Measurements from ENCODE around the gene PRUNE1.

PRUNE1 gene

DNA sequence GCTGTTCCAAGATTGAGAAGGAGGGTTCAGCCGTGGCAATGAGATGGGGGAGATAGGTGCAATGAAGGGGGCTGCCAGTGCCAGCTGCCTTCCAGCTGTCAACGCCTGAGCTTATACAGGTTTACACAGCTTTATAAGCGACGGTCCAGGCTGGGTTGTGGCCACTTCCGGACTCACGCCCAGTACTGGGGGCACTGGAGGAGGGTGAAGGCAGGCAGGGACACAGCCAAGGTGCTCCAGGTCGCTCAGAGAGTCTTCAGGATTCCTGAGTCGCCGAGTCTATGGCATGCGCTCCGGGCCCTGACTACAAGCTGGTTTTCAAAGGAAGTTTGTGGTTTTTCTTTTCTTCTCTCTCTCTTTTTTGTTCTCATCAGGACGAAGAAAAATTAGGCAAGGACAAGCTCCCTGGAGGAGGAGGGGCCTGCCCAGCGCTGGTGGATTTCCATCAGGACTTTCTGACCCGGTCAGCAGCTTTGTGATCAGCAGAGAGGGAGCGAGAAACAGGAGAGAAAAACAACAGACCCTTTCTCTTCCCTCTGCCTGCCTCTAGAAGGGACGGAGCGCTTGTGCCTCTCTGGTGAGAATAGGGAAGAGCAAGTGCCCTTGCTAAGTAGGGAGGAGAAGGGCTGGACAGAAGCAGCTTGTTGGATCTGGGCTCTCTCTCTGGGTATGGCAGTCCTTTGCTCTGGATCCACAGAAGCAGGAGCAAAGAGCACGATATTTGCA, 1.8 kb upstream of the PRUNE1 start, which contains the start of gene MINDY1:
Gene MINDY1 (minus strand): TSS at position 576 of the 726 bp plus-strand sequence. CDS start 4,285 bp downstream, outside the sequence.
- peak; percentile 48 to 75 for DNase-seq

DNA sequence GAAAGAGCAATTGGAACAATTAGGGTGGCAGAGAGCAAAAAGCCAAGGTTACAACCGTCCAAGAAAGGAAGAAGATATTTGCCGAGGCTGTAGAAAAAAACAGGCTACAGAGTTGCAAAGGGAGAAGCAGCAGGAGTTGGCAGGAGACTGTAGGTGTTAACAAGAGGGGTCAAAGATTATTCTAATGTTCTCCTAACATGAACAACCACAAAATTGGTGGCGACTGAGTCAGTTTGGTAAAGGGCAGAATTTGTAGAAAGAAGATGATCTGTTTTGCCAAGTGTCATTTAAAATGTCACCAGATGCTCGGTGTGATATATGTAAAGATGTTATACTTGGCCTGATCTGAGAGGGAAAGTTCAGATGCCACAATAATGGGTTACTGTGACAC, 401 bp upstream of the PRUNE1 start:
- no peak for DNase-seq

DNA sequence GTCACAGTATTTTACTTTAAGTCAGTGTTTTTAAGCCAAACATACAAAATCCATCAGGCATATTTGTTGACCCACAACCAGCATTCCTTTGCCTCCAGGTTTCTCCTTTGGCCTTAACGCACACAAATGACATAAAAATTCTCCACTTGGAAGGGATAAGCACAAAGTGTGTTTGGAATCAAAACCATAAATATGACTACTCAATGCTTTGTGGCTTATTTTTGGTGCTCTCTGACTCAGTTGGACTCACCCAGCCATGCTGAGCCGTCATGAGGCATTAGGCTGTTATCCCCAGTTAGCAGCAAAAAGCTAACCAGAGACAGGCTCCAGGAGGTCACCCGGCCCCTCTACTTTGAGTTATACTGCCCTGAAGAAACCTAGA, 948 bp downstream of the PRUNE1 start:
- DNase-seq: no peak

DNA sequence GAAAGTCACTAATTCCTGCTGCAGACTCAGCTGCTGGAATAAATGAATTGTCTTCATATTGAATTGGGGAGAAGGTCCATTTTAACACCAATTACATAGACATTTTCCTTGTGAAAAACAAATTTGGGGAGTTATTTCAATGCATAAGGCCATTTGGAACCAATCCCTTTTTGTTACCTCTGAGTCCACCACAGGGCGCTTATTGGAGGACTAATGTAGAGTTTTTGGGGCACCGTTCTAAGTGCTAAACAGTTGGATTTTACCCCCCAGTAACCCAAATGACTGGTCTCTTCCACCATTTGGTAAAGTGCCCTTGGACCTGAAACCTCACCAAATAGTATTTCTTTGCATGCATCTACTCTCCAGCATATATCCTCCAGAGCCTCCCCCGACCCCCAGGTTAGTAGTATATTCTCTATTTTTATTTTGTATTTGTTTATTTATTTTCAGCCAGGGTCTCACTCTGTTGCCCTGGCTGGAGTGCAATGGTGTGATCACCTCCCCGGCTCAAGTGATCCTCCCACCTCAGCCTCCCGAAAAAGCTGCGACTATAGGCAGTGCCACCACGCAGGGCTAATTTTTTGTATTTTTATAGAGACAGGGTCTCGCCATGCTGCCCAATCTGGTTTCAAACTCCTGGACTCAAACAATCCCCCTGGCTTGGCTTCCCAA, 1.6 kb downstream of the PRUNE1 start:
- no peak for DNase-seq

DNA sequence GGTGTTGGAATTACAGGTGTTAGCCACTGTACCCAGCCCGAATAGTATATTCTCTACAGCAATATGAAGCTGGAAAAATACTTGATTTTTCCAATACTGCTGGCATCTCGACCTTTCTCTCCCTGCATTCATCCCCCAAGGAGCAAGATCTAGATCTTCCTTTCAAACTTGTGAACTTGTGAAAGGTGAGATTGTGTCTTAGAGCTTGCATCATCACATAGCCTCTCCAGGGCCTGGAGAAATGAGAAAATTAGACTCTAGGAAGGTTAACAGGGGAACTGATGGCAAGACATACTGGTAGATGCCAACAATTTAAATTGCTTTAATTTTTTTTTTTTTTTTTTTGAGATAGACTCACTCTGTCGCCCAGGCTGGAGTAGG, 2.1 kb downstream of the PRUNE1 start:
- no peak for DNase-seq

DNA sequence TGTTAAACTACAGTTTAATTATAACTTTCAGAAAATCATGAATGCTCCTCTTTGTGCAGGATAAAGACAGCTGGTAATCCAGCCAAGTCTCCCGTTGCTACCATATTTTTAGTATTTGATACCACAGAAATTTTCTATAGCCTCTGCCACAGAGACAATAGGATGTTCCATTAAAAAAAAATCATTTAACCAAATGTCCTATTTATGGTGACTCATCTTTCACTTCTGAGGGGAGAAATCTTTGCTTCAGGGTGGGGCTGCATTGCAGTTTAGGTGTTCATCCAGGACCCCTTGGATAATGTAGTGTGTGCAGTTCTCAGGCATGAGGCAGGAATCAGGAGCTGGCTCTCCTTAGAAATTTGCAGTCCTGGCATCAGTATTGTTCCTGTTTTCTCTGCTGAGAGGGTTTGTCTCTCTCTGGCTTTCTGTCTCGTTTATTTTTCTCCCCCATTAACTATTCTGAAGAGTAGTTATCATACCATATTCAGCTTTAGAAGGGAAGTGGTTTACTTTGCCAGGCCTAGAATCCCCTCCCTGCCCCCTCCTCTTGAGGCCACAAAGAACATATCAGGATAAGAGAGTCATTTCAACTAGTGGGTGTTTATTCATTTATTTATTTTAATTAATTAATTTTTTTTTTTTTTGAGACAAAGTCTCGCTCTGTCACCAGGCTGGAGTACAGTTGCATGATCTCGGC, 3.1 kb downstream of the PRUNE1 start:
- DNase-seq: peak in 1 of 2 donors; percentile 70

DNA sequence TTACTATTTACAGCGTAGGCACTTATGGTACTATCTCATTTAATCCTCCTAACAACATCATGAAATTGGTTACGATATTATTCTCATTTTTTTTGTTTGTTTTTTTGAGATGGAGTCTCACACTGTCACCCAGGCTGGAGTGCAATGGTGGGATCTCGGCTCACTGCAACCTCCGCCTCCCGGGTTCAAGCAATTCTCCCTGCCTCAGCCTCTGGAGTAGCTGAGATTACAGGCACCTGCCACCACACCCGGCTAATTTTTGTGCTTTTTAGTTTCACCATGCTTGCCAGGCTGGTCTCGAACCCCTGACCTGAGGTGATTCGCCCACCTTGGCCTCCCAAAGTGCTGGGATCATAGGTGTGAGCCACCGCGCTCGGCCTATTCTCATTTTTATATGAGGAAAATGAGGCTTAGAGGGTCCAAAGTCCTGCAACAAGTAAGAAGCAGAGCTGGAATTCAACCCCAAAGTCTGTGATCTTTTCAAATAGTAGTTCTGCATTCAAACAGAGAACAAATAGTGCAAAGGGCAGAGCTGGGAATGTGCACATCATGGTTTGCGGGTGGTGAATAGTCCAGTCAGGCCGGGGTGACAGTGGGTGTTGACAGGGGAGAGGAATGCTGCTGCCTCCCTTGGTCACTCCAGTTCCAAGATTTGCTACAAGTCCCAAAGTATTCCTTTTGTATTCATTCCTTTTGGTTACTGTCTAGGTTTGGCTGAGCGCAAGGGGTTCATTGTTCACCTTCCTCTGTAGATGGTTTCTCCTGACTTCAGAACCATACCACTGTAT, 4.6 kb downstream of the PRUNE1 start:
- no peak for DNase-seq

DNA sequence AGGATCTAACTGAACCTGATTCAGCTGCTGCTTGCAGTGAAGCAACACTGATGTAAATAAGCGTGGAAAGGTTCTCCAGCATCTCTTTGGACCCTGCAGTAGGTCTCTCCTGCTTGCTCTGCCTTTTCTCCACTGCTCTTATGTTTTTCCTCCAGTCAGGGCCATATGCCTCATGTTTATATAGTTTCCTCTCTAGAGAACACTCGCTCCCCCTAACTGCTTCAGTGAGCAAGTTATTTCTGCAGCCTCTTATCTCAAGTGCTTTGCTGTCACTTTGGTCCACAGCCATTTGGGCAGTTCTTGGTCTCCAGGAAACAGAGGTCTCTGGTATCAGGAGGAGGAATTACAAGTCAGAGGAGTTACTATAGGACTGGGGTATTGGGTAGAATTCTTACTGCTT, 5.3 kb downstream of the PRUNE1 start:
- DNase-seq: no peak

DNA sequence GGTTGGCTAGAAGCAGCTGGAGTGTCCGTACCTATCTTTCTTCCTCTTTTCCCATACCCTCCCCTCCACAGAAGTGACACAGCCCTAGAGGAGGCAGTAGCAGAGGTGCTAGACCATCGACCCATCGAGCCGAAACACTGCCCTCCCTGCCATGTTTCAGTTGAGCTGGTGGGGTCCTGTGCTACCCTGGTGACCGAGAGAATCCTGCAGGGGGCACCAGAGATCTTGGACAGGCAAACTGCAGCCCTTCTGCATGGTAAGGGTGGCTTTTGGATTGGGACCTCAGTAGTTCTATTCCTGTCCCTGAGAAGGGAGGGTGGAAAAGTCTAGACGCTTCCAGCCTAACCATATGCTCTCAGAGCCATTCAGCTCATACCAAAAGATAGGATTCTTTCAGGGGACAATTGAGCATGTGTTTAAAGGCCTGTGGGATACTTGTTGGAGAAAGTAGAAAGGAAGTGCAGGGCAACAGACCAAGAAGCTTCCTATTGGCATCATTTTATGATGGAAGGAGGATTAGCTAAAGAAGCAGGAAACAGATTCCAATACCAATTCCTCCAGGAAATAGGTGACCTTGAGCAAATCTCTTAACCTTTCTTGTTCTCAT, 16.4 kb downstream of the PRUNE1 start:
- DNase-seq: peak; percentile 29 to 67

DNA sequence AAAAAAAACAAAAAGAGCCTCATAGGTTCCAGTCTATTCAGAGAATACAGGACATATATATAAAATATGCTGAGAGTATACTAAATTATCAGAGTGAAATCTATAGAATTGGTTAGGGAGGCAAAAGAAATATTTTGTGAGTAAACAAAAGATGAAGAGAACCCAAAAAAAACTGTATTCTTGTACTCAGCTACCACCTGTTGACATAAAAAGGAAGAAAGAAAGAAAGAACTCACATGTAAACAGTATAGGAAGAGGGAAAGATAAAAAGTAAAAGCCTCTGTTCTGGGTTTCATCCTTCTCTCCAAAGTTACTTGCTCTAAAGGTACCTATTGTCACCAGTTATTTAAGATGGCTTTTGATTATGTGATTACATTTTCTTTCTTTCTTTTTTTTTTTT, 18.2 kb downstream of the PRUNE1 start:
- no peak for DNase-seq

DNA sequence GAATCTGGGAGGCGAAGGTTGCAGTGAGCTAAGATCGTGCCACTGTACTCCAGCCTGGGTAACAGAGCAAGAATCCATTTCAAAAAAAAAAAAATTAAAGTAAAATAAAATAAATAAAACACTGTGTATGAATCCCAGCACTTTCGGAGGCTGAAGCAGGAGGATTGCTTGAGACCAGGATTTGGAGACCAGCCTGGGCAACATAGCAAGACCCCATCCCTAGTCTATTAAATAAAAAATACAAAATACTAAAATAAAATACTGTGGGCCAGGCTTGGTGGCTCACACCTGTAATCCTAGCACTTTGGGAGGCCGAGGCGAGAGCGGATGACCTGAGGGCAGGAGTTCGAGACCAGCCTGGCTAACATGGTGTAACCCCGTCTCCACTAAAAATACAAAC, 23.9 kb downstream of the PRUNE1 start:
- no peak for DNase-seq

DNA sequence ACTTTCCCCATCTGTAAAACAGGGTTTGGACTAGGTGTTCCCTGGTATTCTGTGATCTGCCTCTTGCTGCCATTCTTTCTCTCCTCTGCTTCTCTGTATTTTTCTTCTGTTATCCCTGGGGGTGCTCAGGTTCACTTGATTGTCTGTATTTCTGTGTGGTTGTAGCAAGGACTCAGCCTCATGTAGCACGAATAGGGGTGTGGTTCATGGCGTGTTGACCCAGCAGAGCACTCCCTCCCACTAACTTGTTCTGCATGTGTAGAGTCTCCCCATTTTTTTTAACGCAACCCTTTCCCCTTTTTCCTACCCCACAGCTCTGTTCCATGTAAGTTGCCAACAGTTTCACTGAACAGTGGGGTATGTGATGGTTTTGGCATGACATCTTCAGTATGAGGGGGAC, 26.9 kb downstream of the PRUNE1 start:
- DNase-seq: no peak

DNA sequence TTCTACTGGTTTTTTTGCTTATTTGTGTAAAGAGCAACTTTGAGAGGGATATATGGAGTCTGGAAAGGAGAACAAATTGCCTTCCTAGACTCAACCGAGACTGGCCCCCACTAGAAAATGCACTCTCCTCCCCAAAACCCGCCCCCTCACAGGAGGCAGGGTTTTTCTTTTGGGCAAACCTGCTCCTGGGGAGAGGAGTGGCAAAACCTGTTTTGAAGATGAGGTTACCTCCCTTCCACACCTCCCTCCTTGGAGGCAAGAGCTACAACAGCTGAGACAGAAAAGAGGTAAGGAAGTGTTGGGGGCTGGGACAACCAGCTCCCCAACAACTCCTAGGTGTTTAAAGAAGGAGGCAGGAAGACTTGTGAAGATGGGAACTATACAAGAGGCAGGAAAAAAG, 28.1 kb downstream of the PRUNE1 start, which contains the start of gene BNIPL:
Gene BNIPL (plus strand): TSS at position 231 of the 400 bp plus-strand sequence. CDS start 140 bp downstream, at position 371.
- DNase-seq: no peak

DNA sequence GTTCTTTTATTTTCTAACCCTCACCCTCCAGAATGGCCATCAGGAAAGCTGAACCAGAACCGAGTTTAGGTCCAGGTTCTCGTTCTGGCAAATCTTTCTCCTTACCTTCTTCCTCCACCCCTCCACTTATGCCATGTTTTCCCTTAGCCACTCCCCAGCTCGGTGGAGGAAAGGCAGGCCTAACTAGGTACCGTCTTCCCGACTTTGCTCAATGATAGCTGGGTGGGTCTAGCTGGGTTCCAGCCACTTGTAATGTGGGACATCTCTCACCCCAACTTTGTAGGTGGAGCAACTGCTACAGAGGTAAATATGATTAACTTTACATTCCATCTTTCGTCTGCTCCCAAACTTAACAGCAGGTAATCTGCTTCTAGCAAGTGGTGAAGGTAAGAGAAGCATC, 28.8 kb downstream of the PRUNE1 start:
- no peak for DNase-seq

DNA sequence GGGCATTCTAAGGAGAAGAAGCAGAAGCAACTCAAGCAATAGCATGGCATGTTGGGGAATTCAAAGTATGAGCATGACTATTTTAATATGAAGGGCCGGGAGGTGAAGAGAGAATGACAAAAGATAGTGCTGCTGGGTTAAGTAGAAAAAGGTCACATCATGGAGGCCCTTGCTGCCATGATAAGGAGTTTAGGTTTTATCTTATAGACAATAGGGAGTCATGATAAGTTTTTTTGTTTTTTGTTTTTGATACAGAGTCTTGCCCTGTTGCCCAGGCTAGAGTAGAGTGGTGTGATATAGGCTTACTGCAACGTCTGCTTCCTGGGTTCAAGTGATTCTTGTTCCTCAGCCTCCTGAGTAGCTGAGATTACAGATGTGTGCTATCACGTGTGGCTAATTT, 31.3 kb downstream of the PRUNE1 start:
- no peak for DNase-seq

DNA sequence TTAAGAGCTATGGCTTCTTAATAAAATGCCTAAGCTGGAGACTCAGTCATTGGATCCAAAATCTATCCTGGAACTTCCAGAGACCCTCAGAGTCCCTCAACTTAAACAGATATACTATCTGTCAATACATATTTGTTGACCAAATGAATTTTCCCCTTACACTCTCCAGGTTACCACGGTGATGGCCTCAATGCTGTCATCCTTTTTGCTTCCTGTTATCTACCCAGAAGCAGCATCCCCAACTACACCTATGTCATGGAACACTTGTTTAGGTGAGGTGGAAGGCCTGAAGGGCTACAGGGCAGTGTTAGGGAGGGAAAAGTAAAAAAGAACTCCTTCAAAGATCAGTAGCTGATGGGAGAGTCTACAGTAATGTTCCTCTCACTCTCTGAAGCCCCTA, 34.9 kb downstream of the PRUNE1 start:
- no peak for DNase-seq

DNA sequence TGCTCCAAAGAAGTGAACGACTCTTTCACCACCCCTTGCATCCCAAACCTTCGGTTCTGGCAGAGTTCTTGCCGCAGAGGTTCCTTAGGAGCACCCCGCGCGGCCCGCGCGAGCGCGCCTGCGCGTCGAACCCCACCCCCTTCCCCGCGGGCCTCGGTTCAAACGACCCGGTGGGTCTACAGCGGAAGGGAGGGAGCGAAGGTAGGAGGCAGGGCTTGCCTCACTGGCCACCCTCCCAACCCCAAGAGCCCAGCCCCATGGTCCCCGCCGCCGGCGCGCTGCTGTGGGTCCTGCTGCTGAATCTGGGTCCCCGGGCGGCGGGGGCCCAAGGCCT, 39.3 kb downstream of the PRUNE1 start, which contains the start of gene C1orf56:
Gene C1orf56 (plus strand): TSS at position 161 of the 334 bp plus-strand sequence. CDS start 97 bp downstream, at position 258.
- no peak for DNase-seq

DNA sequence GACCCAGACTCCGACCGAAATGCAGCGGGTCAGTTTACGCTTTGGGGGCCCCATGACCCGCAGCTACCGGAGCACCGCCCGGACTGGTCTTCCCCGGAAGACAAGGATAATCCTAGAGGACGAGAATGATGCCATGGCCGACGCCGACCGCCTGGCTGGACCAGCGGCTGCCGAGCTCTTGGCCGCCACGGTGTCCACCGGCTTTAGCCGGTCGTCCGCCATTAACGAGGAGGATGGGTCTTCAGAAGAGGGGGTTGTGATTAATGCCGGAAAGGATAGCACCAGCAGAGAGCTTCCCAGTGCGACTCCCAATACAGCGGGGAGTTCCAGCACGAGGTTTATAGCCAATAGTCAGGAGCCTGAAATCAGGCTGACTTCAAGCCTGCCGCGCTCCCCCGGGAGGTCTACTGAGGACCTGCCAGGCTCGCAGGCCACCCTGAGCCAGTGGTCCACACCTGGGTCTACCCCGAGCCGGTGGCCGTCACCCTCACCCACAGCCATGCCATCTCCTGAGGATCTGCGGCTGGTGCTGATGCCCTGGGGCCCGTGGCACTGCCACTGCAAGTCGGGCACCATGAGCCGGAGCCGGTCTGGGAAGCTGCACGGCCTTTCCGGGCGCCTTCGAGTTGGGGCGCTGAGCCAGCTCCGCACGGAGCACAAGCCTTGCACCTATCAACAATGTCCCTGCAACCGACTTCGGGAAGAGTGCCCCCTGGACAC, 39.8 kb downstream of the PRUNE1 start:
- DNase-seq: peak; percentile 23 to 33

DNA sequence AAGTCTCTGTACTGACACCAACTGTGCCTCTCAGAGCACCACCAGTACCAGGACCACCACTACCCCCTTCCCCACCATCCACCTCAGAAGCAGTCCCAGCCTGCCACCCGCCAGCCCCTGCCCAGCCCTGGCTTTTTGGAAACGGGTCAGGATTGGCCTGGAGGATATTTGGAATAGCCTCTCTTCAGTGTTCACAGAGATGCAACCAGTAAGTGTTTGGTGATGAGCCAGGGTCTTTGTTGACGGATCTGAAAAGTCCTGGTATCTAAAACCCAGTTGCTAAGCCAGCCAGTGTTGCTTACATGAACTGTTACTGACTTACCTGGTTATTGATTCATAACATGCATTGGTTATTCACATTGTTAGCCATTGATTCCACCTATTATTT, 40.4 kb downstream of the PRUNE1 start:
- no peak for DNase-seq

DNA sequence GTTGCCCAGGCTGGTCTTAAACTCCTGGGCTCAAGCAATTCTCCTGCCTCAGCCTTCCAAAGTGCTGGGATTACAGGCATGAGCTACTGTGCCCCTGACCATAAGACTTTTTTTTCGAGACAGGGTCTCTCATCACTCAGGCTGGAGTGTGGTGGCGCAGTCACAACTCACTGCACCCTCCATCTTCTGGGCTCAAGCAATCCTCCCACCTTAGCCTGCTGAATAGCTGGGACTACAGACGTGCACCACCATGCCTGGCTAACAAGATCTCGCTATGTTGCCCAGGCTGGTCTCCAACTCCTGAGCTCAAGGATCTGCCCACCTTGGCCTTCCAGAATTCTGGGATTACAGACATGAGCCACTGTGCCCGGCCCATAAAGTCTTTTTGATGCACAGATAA, 41.2 kb downstream of the PRUNE1 start:
- DNase-seq: no peak

DNA sequence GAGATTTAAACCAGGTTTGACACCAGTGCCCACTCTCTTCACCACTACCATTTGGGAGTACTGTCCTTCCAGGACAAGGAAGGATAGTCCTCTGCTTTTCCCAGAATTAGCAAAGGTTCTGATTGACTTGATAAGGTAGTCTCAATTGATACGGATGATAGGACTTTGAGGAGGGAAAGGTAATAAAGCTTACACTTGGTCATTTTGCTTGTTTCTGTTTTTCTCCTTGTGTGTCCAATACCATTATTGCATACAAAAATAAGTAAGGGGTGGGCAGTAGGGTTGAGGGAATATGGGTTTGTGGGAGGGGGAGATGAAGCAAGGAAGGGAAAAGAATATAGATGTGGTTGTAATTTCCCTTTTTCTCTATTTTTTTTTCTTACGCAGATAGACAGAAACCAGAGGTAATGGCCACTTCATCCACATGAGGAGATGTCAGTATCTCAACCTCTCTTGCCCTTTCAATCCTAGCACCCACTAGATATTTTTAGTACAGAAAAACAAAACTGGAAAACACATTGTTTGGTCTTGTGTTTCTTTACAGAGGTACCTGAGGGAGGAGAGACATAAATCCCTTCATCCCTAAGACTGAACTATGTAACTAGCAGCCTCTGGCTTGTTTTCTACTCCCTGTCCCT, 41.9 kb downstream of the PRUNE1 start:
- DNase-seq: no peak

Measured in bone marrow (tissue), 2 donors.